Right renal pelvis (tissue), 4 donors: ENCODE results near the gene PRPF19. TPM values are rescaled to one million over a fixed set of nuclear protein-coding genes. Genes with fewer than 3 reads are reported as not detected.

ENCODE experiments used
- DNase-seq, 4 donors: peaks; one replicate each; pipeline ENCODE4 v3.0.0-alpha.2; 2013; ENCODE audit warnings: low read depth in 4 of 4, low spot score in 3 of 4, missing footprints in 1 of 4
- polyA plus RNA-seq, 4 donors: library from polyadenylated mRNA; unstranded; fragments of 120-200 nt; gene quantifications; one replicate each; pipeline ENCODE4 v1.2.1, GENCODE V29; 2013; ENCODE audit not compliant: insufficient read length in 4 of 4

Gene PRPF19
- polyA plus RNA-seq, 4 donors = 113 to 136 (median 124) TPM

DNA sequence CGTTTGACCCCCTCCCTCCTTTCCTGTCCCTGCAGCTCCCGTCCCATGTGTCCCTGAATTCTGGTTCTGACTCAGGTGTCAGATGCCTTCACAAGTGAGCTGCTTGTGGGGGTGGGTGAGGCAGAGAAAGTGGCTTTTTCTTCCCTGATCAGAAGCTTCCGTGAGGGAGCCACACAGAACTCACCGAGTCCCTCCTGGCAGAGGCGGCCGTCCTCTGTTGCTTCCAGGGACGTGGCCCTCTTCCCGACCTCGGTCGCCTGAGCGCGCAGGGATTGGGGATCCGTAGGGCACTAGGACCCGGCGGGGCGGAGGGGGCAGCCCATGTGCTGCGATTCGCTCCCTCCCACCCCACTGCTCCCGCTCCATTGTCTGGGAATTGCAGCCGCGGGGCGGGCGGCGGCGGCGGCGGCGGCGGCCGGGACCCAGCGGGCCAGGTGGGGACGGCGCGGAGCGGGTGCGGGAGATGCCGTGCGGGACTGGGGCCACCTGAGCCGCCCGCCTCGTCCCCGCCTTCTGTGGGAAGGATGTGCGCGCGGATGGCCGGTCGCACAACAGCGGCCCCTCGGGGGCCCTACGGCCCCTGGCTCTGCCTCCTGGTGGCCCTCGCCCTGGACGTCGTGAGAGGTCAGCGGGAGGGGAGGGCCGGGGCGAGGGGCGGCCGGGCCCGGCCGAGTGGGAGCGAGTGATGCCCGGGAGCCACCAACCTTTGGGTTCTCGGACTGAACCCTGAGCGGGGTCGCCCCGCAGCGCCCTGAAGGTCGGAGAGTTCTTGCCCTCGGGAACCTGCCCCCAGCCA lies 17.9 kb upstream of the PRPF19 start, which contains the start of gene TMEM132A:
Gene TMEM132A, plus strand, starts transcription at position 351 of the 796 bp plus-strand sequence. Its CDS starts 174 bp downstream, at position 525.
- DNase-seq = no peak

DNA sequence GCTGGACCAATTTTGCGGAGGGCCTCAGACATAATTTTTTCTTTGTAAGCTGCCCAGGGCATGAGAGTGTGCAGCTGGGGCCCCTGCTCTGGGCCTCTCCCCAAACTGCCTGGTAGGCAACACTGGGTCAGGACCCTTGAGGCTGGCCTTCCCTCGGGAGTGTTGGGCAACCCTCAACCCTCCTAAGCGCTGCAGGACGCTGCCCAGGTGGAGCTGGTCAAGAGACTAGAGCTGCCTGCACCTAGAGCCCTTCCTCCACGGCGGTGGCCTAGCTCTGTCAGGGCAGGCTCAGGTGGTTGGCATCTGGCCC lies 17.4 kb upstream of the PRPF19 start:
- no peak for DNase-seq

DNA sequence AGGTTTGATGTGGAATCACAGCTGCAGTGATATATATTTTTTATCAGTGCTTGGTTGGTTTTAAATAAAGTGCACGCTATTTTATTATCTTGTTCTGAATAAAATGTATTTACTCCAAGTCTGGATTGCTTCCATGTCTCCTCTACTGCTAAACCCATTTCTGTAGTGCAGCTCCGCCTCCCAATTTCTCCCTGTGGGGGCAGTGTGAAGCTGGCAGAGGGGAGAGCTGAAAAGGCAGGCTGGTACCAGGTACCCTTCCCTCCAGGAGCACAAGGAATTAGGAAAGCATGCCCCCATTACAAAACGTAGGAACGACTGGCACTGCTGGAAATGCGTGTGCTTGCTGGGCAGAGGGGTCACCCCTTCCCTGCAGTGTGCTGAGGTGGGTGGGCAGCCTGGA lies 16.9 kb upstream of the PRPF19 start:
- DNase-seq = no peak

DNA sequence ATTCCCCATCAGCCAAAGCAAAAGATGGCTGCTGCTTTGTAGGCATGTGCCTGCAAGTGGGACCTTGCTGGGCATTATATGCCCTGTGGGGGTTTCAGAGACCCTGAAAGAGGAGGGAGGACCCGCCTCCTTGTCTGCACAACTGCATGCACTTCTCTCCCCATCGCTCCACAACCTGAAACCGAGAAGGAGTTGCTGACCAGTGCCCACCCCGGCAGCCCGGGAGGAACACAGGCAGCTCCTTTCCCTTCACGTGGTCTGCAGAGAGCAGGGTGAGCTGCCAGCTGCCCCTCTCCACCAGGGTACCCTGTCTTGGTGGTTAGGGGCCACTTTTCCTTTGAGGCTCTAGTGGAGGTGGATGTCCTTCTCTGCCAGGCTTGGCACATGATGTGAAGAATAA lies 16.5 kb upstream of the PRPF19 start:
- DNase-seq = no peak

DNA sequence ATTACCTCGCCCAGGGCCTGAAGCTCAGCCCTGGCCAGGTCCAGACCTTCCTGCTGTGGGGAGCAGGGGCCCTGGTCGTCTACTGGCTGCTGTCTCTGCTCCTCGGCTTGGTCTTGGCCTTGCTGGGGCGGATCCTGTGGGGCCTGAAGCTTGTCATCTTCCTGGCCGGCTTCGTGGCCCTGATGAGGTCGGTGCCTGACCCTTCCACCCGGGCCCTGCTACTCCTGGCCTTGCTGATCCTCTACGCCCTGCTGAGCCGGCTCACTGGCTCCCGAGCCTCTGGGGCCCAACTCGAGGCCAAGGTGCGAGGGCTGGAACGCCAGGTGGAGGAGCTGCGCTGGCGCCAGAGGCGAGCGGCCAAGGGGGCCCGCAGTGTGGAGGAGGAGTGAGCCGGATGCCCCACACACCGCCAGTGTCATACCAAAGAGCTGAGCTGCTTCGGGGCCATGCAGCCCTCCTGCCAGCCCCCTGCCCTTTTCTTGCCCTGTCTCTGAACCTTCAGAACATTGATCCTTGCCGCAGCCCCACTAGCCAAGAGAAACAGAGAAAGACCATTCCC lies 15.5 kb upstream of the PRPF19 start:
- no peak for DNase-seq

DNA sequence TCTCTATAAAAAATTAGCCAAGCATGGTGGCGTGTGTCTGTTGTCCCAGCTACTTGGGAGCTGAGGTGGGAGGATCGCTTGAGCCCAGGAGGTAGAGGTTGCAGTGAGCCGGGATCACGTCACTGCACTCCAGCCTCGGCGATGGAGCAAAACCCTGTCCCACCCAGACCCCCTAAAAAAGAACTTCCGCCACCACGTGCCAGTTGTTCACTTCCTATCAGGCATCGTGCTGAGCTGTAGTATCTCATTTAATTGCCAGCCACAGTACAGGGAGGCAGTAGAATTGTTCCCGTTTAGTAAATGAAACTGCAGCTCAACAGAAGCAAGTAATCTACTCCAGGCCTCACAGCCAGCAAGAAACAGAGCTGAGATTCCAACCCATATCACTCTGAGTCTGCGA lies 14.9 kb upstream of the PRPF19 start:
- DNase-seq = no peak

DNA sequence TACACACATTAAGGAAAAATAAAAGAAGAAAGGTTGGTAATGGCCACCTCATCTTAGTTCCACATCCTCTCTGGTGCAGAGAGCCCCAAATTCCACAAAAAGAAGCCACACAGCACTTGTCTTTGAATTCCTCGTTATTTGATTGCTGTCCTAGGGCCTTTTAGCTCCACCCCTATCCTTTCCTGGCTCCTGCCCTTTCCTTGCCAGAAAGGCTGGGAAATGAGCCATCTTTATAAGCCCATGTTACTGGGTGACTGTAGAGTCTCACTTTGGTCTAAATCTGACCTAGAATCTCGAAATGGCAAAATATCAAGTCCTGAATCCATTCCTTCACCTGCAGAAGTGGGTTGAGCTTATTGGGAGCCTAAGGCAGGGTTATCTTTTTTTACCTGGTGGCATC lies 13.6 kb upstream of the PRPF19 start:
- DNase-seq = no peak

DNA sequence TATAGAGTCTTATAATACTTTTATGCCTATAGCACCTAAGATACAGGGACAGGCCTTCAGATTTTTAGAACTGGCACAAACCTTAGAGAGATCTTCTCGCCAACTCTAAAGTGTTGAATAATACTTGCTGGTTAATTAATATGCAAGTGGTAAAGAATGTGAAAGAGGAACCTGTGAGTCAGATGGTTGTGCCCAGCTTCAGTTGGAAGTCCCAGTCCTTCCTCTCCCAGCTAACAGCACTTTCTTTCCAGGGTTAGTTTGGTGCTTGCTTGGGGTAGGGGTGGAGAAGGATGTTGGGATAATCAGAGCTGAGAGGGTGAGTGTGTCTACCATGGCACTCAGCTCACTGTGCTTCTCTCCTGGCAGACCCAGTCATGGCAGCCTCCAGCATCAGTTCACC lies 12.9 kb upstream of the PRPF19 start:
- DNase-seq = no peak

DNA sequence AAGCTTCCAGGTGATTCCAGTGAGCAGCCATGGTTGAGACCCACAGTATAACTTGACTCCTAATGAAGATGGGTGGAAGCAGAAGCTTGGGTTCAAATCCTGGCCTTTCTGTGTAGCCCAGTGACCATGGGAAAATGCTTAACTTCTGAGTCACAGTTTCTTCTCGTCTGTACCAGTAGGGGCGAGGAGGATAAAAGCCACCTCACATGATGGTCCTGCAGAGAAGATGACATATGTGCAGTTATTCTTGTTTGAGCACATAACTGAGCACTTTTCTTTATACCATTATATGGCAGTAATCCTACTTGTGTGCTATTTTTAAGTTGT lies 12.5 kb upstream of the PRPF19 start:
- DNase-seq = no peak

DNA sequence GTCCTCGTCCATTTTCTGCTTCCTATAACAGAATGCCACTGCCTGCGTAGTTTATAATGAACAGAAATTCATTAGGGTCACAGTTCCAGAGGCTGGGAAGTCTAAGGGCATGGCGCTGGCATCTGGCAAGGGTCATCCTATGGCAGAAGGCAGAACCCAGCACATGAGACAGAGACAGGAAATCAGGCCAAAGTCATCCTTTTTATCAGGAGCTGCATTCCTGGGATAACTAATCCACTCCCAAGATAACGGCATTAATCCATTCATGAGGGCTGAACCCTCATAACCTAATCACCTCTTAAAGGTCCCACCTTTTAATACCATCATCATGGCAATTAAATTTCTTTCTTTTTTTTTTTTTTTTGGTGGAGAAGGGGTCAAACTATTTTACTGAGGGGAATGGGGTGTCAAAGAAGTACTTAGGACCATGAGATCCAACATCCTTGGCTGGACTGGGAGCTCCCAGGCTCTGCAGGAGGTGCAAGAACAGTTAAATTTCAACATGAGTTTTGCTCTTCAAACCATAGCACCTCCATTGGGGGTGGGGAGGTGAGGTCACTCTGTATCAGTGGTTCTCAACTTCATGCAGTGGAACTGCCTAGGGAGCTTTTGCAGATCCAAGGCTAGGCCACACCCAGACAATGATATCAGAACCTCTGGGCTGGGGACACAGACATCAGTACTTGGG lies 12.0 kb upstream of the PRPF19 start:
- DNase-seq = no peak

DNA sequence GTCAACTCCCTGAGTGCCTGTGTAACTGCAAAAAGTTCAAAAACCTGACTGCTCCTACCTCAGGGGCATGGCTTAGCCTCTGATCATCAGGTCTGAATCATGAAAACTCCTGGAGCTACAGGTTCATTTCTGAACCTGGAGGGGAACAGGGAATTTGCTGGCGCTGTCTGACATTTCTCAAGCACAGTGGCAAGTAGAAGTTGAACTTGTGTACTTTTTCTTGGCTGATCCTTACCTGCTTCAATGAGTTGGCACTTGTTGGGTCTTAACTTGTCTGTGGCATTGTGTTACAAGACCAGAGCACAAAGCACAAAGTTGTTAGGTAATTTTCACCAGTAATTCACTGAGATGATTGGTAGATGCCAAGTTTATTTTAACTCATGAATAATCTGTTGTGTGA lies 10.9 kb upstream of the PRPF19 start:
- no peak for DNase-seq

DNA sequence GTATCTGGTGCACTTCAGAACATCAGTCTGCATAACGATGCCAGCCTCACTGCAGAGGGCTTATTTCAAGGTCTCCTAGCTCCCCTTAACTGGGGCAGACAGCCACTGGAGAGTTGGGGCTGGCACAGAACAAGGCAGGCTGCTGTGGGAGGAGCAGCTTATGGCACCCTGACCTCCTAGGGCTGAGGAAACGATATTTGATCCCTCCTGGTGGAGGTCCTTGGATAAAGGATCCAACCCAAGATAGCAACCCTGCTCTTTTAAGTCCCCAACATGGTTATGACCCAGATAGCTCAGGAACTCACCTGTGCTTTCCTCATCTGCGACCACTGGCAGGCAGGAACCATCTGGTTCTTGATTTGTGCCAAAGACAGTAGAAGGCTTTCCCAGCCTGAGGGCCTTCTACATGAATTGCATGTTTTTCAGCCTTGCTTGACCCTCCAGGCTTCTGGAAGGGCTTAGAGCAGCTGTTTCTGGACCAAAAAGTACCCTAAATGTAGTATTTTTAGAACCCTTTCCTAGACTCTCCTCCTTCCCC lies 10.4 kb upstream of the PRPF19 start:
- DNase-seq = no peak

DNA sequence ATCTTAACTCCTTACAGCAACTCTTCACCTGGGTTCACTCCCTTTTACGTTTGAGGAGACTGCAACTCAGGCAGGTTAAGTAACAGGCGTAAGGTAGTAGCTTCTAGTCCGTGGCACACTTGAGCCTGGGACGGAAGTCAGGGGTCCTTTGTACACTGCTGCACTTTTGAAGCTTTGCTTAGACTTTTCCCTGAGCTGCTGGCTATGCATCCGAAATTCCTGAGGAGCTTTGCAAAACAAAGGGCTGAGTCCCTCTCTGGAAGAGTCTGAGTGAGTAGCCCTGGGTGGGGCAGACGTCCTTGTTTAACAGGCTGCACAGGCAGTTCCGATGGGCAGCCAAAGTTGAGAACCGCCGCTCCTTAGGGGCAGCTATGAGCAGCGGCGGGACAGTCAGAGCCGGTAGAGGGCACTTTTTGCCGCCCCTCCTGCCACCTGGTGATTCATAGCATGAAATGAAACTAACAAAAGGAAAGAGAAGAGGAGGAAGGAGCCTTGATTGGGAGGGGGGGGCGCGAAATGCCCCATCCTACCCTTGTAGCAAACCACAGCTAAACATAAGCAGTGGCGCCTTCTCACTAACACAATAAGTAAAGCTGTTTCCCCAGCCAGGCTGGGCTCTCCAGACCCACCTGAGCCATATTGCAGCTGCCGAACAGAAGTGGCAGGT lies 9.0 kb upstream of the PRPF19 start:
- no peak for DNase-seq

DNA sequence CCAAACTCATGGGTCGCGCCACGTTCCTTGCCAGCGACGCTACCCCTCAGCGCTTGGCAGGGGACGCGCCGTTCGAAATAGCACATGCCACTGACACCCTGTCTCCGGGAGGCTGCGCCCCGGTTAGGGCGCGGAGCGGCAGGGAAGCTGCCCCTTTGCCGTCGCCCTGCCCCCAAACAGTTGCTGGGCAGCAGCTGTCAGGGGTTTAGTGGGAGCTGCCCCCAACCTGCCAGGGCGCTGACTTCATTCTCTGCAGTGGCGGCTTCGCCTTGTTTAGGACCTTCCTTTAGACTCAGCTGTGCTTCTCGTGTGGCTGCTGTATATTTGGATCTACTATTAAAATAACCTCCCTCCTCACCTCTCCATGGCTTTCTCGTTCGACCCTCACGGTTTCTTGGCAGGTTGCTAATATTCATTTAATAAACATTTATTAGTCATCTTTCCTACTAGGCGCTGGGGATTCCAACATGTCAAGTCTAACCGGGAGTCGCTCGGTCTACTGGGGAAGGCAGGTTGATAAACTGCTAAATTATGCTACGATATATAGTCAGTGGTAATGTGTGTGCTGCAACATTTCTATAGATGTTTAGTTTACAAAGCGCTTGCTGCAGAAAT lies 8.4 kb upstream of the PRPF19 start:
- no peak for DNase-seq

DNA sequence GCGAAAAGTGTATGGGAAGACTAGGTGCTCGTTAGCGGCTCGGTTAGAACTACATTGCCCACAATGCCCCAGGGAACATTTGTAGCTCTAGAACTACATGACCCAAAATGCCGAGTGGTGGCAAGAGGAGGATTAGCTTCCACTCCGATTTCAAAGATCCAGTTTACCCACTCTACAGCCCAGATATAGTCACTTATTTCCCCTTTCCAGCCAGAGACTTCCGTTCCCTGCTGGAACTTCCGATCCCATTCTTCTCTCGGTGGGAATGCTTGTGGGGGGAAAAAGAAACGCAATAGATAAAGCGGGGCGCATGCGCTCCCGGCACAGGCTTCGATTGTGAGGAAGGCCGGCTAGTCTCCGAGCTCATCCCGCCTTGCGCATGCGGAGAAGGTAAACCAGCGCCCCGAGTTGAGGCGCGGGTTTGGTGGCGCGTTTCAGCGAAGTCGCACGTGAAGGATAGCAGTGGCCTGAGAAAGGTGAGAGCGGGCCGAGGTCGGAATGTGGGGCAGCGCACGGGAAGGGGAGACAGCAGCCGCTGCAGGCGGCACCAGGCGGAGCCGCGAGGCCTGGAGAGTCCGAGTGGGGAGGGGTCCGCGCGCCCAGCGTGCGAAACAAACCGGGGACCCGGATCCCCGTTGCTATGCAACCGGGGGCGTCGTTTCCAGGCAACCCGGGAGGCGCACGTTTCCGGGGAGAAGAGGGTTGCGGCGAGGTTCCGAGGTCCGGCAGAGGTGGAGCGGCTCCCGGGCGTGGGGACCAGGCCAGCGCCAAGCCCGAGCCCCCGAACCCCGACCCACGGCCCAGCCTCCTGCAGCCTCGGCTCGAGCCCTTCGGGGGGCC lies 7.6 kb upstream of the PRPF19 start, which contains the start of gene TMEM109:
Gene TMEM109, plus strand, starts transcription at position 366 of the 840 bp plus-strand sequence. CDS start 5,536 bp downstream, outside the sequence.
- DNase-seq = peak; percentile 78 to 88 (median 86)

DNA sequence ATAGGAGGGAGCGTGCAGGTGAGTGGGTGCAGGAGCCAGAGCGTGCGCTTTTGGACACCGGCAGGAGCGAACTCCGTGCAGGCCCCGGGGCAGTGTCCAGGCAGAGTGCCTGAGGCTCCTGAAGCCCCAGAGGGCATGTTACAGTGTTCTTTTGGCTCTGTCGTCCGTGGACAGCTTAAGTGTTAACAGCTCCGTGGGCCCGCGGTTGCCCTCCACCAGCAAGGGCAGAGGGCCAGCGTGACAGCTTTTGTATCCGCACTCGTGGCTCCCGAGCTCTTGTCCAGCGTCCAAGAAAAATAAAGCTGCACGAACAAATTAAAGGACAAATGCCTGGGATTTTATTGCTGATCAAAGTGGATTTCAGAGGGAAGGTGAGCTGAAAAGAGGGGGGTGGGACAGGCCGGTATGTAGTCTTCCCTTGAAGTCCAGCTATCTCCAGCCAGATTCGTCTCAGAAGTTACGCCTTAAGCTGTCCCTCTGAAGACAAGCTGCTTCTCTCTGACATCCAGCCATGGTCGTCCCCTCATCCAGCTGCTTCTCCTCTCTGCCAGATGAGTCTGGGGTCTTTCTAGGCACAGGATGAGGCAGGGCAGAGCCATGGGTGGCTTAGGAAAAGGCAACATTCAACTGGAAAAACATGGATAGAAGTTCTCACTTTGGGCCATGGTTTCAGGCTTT lies 6.6 kb upstream of the PRPF19 start:
- DNase-seq = no peak

DNA sequence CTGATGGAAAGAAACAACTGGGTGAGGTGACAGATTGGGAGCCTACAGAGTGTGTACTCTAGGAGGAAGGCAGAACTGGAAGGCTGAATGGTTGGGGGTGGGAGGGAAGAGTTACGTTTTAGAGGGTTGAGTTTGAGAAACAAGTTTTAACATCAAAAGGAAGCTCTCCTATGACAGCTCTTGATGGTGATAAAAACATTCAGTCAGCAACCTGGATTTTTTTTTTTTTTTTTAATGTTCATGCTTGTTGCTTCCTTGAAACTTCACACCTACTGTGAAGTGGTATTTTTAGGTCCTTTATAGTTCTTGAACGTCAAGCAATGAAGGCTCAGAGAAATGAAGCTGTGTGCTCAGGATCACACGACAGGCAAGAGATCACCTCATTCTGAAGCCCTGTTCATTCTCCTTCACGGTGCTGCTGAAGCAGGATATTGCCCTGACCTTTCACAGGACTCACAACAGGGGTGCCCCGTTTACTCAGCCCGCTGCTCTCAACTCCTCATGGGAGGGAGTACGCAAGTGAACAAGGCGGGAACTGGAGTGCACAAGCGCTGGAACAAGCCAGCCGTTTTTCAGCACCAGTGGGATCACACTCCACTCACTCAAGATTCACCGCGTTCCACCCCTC lies 6.0 kb upstream of the PRPF19 start:
- DNase-seq = no peak

DNA sequence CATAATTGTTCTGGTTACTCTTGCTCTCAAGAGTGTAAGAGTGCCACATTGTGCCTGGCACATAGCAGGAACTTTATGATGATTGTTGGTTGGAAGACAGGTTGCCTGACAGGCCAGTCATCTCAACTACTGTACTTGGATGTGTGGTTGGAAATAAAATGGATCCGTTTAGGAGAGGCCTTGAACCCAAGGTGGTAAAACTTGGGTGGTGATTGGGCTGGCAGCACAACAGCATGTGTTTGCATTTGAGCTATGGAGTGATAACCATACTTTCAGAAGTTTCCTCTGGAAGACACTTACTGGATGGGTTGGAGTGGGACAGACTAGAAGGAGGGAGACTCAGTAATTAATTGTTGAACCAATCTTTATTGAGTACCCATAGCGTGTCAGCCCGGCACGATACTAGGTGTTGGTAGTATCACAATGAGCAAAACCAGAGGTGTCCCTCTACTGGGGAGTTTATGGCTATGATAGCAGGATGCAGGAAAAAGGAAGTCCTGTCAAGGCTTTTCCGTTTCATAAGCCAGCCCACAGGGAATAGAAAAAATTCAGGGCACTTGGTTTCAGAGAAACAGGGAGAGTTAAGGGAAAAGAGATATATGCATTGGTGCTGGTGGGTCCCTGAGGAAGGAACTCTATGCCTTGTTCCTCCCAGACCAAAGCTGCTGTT lies 4.5 kb upstream of the PRPF19 start:
- no peak for DNase-seq
